SK-N-SH treated with all-trans-retinoic acid at 6 μM for 48 hours (cell line): ENCODE measurements around the gene SMDT1.

Experiments used
- PPARA ChIP-seq: fragments of 250-450 bp; sonication (Bioruptor Pico); IDR thresholded peaks from 2 replicates; pipeline ENCODE4 v1.5.0; 2020; ENCODE audit warnings: mild to moderate bottlenecking, borderline replicate concordance
- RARB ChIP-seq: fragments of 250-450 bp; sonication (Bioruptor Pico); IDR thresholded peaks from 2 replicates; pipeline ENCODE4 v1.8.0; 2021; ENCODE audit warnings: mild to moderate bottlenecking, moderate library complexity
- SNAI2 ChIP-seq: fragments of 250-450 bp; sonication (Bioruptor Pico); IDR thresholded peaks from 2 replicates; pipeline ENCODE4 v1.5.0; 2020; ENCODE audit warnings: mild to moderate bottlenecking, moderate library complexity
- TCF4 ChIP-seq: fragments of 250-450 bp; sonication (Bioruptor Pico); IDR thresholded peaks from 2 replicates; pipeline ENCODE4 v1.8.0; 2021; ENCODE audit warnings: mild to moderate bottlenecking, moderate library complexity, borderline replicate concordance
- ZFP30 ChIP-seq: fragments of 450-650 bp; formaldehyde crosslinking; IDR thresholded peaks from 2 replicates; pipeline ENCODE4 v1.5.0; 2022; ENCODE audit warnings: mild to moderate bottlenecking, moderate library complexity
- ZNF8 ChIP-seq: fragments of 450-650 bp; formaldehyde crosslinking; IDR thresholded peaks from 2 replicates; pipeline ENCODE4 v1.5.0; 2020; ENCODE audit warnings: mild to moderate bottlenecking, moderate library complexity
- TF ChIP-seq, protein P1 (sequence below): fragments of 250-450 bp; sonication (Bioruptor Pico); IDR thresholded peaks from 2 replicates; pipeline ENCODE4 v1.8.0; 2020; ENCODE audit warnings: mild to moderate bottlenecking, moderate library complexity, borderline replicate concordance
- TF ChIP-seq, protein P2 (sequence below): fragments of 250-450 bp; sonication (Bioruptor Pico); IDR thresholded peaks from 2 replicates; pipeline ENCODE4 v1.5.1; 2020; ENCODE audit warnings: low read depth, mild to moderate bottlenecking, moderate library complexity
- TF ChIP-seq, protein P3 (sequence below): fragments of 250-450 bp; sonication (Bioruptor Pico); IDR thresholded peaks from 2 replicates; pipeline ENCODE4 v1.5.0; 2020; ENCODE audit warnings: mild to moderate bottlenecking, moderate library complexity
- TF ChIP-seq, protein P4 (sequence below): fragments of 250-450 bp; sonication (Bioruptor Pico); IDR thresholded peaks from 2 replicates; pipeline ENCODE4 v1.5.1; 2021; ENCODE audit warnings: mild to moderate bottlenecking, moderate library complexity

DNA sequence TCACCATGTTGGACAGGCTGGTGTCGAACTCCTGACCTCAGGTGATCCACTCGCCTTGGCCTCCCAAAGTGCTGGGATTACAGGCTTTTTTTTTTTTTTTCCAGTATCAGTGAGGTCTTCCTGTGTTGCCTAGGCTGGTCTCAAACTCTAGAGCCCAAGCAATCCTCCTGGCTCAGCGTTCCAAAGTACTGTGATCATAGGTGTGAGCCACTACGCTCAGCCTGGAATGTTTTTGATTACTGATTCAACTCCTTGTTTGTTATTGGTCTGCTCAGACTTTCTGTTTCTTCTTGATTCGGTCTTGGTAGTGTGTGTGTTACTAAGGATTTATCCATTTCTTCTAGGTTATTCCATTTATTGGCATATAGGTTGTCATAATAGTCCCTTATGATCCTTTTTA lies 40.2 kb upstream of the SMDT1 start:
- TF ChIP-seq, protein P1, sequence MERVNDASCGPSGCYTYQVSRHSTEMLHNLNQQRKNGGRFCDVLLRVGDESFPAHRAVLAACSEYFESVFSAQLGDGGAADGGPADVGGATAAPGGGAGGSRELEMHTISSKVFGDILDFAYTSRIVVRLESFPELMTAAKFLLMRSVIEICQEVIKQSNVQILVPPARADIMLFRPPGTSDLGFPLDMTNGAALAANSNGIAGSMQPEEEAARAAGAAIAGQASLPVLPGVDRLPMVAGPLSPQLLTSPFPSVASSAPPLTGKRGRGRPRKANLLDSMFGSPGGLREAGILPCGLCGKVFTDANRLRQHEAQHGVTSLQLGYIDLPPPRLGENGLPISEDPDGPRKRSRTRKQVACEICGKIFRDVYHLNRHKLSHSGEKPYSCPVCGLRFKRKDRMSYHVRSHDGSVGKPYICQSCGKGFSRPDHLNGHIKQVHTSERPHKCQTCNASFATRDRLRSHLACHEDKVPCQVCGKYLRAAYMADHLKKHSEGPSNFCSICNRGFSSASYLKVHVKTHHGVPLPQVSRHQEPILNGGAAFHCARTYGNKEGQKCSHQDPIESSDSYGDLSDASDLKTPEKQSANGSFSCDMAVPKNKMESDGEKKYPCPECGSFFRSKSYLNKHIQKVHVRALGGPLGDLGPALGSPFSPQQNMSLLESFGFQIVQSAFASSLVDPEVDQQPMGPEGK (CRISPR knock-in tag) = no peak
- TF ChIP-seq SNAI2 (CRISPR knock-in tag) (no peak), TCF4 (CRISPR knock-in tag) (no peak), ZNF8 (CRISPR knock-in tag) (no peak), ZFP30 (CRISPR knock-in tag) (no peak), PPARA (CRISPR knock-in tag) (no peak), RARB (CRISPR knock-in tag) (no peak)
- TF ChIP-seq, protein P2, sequence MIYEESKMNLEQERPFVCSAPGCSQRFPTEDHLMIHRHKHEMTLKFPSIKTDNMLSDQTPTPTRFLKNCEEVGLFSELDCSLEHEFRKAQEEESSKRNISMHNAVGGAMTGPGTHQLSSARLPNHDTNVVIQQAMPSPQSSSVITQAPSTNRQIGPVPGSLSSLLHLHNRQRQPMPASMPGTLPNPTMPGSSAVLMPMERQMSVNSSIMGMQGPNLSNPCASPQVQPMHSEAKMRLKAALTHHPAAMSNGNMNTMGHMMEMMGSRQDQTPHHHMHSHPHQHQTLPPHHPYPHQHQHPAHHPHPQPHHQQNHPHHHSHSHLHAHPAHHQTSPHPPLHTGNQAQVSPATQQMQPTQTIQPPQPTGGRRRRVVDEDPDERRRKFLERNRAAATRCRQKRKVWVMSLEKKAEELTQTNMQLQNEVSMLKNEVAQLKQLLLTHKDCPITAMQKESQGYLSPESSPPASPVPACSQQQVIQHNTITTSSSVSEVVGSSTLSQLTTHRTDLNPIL (CRISPR knock-in tag) = no peak
- TF ChIP-seq, protein P3, sequence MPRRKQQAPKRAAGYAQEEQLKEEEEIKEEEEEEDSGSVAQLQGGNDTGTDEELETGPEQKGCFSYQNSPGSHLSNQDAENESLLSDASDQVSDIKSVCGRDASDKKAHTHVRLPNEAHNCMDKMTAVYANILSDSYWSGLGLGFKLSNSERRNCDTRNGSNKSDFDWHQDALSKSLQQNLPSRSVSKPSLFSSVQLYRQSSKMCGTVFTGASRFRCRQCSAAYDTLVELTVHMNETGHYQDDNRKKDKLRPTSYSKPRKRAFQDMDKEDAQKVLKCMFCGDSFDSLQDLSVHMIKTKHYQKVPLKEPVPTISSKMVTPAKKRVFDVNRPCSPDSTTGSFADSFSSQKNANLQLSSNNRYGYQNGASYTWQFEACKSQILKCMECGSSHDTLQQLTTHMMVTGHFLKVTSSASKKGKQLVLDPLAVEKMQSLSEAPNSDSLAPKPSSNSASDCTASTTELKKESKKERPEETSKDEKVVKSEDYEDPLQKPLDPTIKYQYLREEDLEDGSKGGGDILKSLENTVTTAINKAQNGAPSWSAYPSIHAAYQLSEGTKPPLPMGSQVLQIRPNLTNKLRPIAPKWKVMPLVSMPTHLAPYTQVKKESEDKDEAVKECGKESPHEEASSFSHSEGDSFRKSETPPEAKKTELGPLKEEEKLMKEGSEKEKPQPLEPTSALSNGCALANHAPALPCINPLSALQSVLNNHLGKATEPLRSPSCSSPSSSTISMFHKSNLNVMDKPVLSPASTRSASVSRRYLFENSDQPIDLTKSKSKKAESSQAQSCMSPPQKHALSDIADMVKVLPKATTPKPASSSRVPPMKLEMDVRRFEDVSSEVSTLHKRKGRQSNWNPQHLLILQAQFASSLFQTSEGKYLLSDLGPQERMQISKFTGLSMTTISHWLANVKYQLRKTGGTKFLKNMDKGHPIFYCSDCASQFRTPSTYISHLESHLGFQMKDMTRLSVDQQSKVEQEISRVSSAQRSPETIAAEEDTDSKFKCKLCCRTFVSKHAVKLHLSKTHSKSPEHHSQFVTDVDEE (CRISPR knock-in tag) = no peak
- TF ChIP-seq, protein P4, sequence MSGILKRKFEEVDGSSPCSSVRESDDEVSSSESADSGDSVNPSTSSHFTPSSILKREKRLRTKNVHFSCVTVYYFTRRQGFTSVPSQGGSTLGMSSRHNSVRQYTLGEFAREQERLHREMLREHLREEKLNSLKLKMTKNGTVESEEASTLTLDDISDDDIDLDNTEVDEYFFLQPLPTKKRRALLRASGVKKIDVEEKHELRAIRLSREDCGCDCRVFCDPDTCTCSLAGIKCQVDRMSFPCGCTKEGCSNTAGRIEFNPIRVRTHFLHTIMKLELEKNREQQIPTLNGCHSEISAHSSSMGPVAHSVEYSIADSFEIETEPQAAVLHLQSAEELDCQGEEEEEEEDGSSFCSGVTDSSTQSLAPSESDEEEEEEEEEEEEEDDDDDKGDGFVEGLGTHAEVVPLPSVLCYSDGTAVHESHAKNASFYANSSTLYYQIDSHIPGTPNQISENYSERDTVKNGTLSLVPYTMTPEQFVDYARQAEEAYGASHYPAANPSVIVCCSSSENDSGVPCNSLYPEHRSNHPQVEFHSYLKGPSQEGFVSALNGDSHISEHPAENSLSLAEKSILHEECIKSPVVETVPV (CRISPR knock-in tag) = no peak
